Liver (tissue), 3 donors: ENCODE data around the gene TANGO6.

ENCODE experiments used
- HNF4A ChIP-seq, 2 donors: conservative IDR thresholded peaks; 2 replicates each; pipeline ENCODE4 v1.6.1; 2016; ENCODE audit warnings: antibody characterized with exemption in 2 of 2, mild to moderate bottlenecking in 2 of 2
- JUND ChIP-seq, 2 donors: IDR thresholded peaks; 2 replicates each; pipeline ENCODE4 v1.6.1; 2016; ENCODE audit warnings: antibody characterized with exemption in 2 of 2
- SP1 ChIP-seq: IDR thresholded peaks from 2 replicates; pipeline ENCODE4 v1.6.1; 2018; ENCODE audit warnings: antibody characterized with exemption, mild to moderate bottlenecking
- TAF1 ChIP-seq: conservative IDR thresholded peaks from 2 replicates; pipeline ENCODE4 v1.6.1; 2016; ENCODE audit warnings: antibody characterized with exemption, mild to moderate bottlenecking
- YY1 ChIP-seq: IDR thresholded peaks from 2 replicates; pipeline ENCODE4 v1.6.1; 2016; ENCODE audit warnings: antibody characterized with exemption, mild to moderate bottlenecking
- TF ChIP-seq, protein P1 (sequence below): fragments of 150-350 bp; IDR thresholded peaks from 2 replicates; pipeline ENCODE4 v1.5.1; 2017; ENCODE audit warnings: improper control_type of control experiment, low read depth, low read length; ENCODE audit not compliant: missing input control
- TF ChIP-seq, protein P2 (sequence below): IDR thresholded peaks from 2 replicates; pipeline ENCODE4 v1.6.1; 2016; ENCODE audit warnings: antibody characterized with exemption
- TF ChIP-seq, protein P3 (sequence below): IDR thresholded peaks from 2 replicates; pipeline ENCODE4 v1.6.1; 2016; ENCODE audit warnings: antibody characterized with exemption, mild to moderate bottlenecking
- donor health status: healthy.
- donor health status: healthy.

DNA sequence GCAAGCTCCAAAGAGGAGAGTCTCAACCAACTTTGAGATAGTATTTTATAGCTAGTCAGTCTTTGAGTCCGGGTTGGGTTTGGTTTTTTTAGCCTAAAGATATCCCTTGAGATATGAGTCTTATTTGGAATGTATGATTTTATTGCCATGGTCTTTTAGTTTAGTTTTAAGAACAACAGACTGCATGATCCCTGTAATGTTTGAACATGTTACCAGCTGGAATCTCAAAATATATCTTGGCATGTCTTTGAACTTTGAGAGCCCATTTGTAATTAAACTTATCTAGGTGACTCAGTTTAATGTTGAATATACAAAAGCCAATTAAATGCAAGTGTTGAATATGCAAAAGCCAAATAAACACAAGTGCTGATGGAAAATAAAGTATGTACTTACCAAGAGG lies 100.6 kb downstream of the TANGO6 start:
- TF ChIP-seq JUND (IDR thresholded peaks at IDR 0.05) (no peak), HNF4A (conservative IDR thresholded peaks at IDR 0.05) (no peak), SP1 (no peak), TAF1 (no peak), YY1 (no peak)
- TF ChIP-seq, protein P1, sequence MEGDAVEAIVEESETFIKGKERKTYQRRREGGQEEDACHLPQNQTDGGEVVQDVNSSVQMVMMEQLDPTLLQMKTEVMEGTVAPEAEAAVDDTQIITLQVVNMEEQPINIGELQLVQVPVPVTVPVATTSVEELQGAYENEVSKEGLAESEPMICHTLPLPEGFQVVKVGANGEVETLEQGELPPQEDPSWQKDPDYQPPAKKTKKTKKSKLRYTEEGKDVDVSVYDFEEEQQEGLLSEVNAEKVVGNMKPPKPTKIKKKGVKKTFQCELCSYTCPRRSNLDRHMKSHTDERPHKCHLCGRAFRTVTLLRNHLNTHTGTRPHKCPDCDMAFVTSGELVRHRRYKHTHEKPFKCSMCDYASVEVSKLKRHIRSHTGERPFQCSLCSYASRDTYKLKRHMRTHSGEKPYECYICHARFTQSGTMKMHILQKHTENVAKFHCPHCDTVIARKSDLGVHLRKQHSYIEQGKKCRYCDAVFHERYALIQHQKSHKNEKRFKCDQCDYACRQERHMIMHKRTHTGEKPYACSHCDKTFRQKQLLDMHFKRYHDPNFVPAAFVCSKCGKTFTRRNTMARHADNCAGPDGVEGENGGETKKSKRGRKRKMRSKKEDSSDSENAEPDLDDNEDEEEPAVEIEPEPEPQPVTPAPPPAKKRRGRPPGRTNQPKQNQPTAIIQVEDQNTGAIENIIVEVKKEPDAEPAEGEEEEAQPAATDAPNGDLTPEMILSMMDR: no peak
- TF ChIP-seq, protein P2, sequence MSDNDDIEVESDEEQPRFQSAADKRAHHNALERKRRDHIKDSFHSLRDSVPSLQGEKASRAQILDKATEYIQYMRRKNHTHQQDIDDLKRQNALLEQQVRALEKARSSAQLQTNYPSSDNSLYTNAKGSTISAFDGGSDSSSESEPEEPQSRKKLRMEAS: no peak
- TF ChIP-seq, protein P3, sequence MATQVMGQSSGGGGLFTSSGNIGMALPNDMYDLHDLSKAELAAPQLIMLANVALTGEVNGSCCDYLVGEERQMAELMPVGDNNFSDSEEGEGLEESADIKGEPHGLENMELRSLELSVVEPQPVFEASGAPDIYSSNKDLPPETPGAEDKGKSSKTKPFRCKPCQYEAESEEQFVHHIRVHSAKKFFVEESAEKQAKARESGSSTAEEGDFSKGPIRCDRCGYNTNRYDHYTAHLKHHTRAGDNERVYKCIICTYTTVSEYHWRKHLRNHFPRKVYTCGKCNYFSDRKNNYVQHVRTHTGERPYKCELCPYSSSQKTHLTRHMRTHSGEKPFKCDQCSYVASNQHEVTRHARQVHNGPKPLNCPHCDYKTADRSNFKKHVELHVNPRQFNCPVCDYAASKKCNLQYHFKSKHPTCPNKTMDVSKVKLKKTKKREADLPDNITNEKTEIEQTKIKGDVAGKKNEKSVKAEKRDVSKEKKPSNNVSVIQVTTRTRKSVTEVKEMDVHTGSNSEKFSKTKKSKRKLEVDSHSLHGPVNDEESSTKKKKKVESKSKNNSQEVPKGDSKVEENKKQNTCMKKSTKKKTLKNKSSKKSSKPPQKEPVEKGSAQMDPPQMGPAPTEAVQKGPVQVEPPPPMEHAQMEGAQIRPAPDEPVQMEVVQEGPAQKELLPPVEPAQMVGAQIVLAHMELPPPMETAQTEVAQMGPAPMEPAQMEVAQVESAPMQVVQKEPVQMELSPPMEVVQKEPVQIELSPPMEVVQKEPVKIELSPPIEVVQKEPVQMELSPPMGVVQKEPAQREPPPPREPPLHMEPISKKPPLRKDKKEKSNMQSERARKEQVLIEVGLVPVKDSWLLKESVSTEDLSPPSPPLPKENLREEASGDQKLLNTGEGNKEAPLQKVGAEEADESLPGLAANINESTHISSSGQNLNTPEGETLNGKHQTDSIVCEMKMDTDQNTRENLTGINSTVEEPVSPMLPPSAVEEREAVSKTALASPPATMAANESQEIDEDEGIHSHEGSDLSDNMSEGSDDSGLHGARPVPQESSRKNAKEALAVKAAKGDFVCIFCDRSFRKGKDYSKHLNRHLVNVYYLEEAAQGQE: no peak
